CD4-positive, CD25-positive, alpha-beta regulatory T cell (primary cell): ENCODE data around the gene TOM1L2. TPM values are rescaled to one million over a fixed set of nuclear protein-coding genes. Genes with fewer than 3 reads are reported as not detected.

Experiments
- ATAC-seq, 2 donors: fragments of 150-1000 bp; cut with Tn5 transposase; one replicate each; pipeline ENCODE4 v1.10.0; 2021; ENCODE audit warnings: low read depth in 2 of 2, moderate number of reproducible peaks in 2 of 2, moderate library complexity in 1 of 2
- DNase-seq, 3 donors: peaks; one replicate each; pipeline versions ENCODE4 v3.0.0 to v3.0.0-alpha.2; 2012 to 2022; ENCODE audit warnings: mixed read lengths in 1 of 3
- H3K27ac ChIP-seq: one replicate; pipeline ENCODE4 v1.7.0; 2013; ENCODE audit warnings: mild to moderate bottlenecking, low read length; ENCODE audit not compliant: insufficient read depth, poor library complexity, severe bottlenecking
- H3K27me3 ChIP-seq: one replicate; pipeline ENCODE4 v1.7.0; 2013; ENCODE audit warnings: low read length; ENCODE audit not compliant: control insufficient read depth, insufficient read depth
- H3K36me3 ChIP-seq: one replicate; pipeline ENCODE4 v1.7.0; 2013; ENCODE audit warnings: mild to moderate bottlenecking, low read length, moderate library complexity; ENCODE audit not compliant: control insufficient read depth, insufficient read depth
- H3K4me1 ChIP-seq: 2 replicates; pipeline ENCODE4 v1.7.0; 2013; ENCODE audit warnings: mild to moderate bottlenecking, low read length; ENCODE audit not compliant: insufficient read depth, control insufficient read depth, poor library complexity, severe bottlenecking
- H3K4me3 ChIP-seq: one replicate; pipeline ENCODE4 v1.7.0; 2013; ENCODE audit warnings: low read depth, mild to moderate bottlenecking, low read length, moderate library complexity
- H3K9me3 ChIP-seq, 2 experiments: 1 replicate in 1 of 2; 2 replicates in 1 of 2; pipeline ENCODE4 v1.7.0; 2013; ENCODE audit warnings: low read length in 2 of 2, mild to moderate bottlenecking in 1 of 2, moderate library complexity in 1 of 2; ENCODE audit not compliant: control insufficient read depth in 2 of 2
- H3K27ac Mint-ChIP-seq, 3 donors: one replicate each; pipeline ENCODE4 v1.8.0; 2020 to 2022; ENCODE audit warnings: mild to moderate bottlenecking in 3 of 3, mixed read lengths in 3 of 3, moderate library complexity in 2 of 3
- H3K27me3 Mint-ChIP-seq: one replicate; pipeline ENCODE4 v1.8.0; 2022; ENCODE audit warnings: mild to moderate bottlenecking, mixed read lengths
- H3K36me3 Mint-ChIP-seq: one replicate; pipeline ENCODE4 v1.8.0; 2020; ENCODE audit warnings: mixed read lengths
- H3K4me1 Mint-ChIP-seq, 4 donors: one replicate each; pipeline ENCODE4 v1.8.0; 2020 to 2022; ENCODE audit warnings: mixed read lengths in 4 of 4, mild to moderate bottlenecking in 1 of 4
- H3K4me3 Mint-ChIP-seq, 4 donors: one replicate each; pipeline ENCODE4 v1.8.0; 2020 to 2022; ENCODE audit warnings: mild to moderate bottlenecking in 4 of 4, mixed read lengths in 4 of 4, moderate library complexity in 3 of 4
- H3K9me3 Mint-ChIP-seq, 7 donors: one replicate each; pipeline ENCODE4 v1.8.0; 2020 to 2022; ENCODE audit warnings: mixed read lengths in 7 of 7, mild to moderate bottlenecking in 3 of 7, moderate library complexity in 2 of 7
- polyA plus RNA-seq, 4 donors: library from polyadenylated mRNA; unstranded; fragments of 300-500 nt; fragmentation: Illumina TruSeq; gene quantifications; one replicate each; pipeline ENCODE4 v1.2.3, GENCODE V29; 2021
- total RNA-seq: library from RNA; stranded (reverse); gene quantifications from one replicate; pipeline ENCODE4 v1.2.3, GENCODE V29; 2022

The TOM1L2 gene
- total and polyA plus RNA-seq, 5 donors from 2014 or later, result 4.0 to 50.8 (median 6.7) TPM

- Mint-ChIP-seq H3K4me3 (no peak overlapping the region), H3K9me3 (no peaks in the 10 kb centered on the region), H3K27me3 (no peaks in the 10 kb centered on the region), H3K27ac (no peak overlapping the region), H3K36me3 (peaks cover 42% of the 10 kb centered on the region), H3K4me1 (peaks cover 0 to 5% (median 0%) of the 10 kb centered on the region in 4 donors)
- no peaks in the 10 kb centered on the region for H3K9me3 ChIP-seq
- ATAC-seq (no peak), DNase-seq (no peak)
- no peaks in the 10 kb centered on the region for H3K27me3 ChIP-seq
- no peak overlapping the region for H3K4me3 ChIP-seq
- H3K36me3 ChIP-seq, result peaks cover 55% of the 10 kb centered on the region
- no peak overlapping the region for H3K27ac ChIP-seq
- H3K4me1 ChIP-seq, result no peaks in the 10 kb centered on the region
Observed at GRCh38 chr17:17897442-17897841, 74.8 kb downstream of the TOM1L2 start.

DNA sequence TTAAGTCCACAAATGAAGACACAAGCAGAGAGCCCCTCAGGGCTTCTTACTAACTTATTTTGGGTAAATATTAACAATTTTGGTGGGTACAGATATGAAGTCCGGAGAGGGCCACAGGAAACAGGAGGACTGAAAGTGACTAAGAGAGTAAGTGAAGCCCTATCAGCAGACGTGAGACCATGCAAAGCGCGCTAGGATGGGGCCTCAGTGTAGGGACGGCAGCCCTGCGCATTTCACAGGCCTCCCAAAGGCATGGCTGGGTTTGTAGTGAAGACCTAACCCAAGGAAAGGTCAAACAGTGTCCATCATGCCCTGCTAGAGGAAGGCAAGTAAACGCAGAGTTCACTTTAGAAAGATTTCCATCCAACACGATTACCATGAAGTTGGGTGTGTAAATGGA is 75.5 kb downstream of the TOM1L2 start:
- H3K4me3 Mint-ChIP-seq, result no peak overlapping the region
- Histone ChIP-seq H3K4me3 (no peak overlapping the region), H3K9me3 (no peaks in the 10 kb centered on the region), H3K36me3 (peaks cover 58% of the 10 kb centered on the region), H3K27ac (no peak overlapping the region), H3K27me3 (no peaks in the 10 kb centered on the region), H3K4me1 (no peaks in the 10 kb centered on the region)
- DNase-seq, result no peak
- peaks cover 0 to 5% (median 0%) of the 10 kb centered on the region in 4 donors for H3K4me1 Mint-ChIP-seq
- peaks cover 46% of the 10 kb centered on the region for H3K36me3 Mint-ChIP-seq
- H3K27ac Mint-ChIP-seq, result peak overlapping the region in 1 of 3 donors; percentile 9
- no peaks in the 10 kb centered on the region for H3K27me3 Mint-ChIP-seq
- no peaks in the 10 kb centered on the region for H3K9me3 Mint-ChIP-seq
- ATAC-seq, result no peak

DNA sequence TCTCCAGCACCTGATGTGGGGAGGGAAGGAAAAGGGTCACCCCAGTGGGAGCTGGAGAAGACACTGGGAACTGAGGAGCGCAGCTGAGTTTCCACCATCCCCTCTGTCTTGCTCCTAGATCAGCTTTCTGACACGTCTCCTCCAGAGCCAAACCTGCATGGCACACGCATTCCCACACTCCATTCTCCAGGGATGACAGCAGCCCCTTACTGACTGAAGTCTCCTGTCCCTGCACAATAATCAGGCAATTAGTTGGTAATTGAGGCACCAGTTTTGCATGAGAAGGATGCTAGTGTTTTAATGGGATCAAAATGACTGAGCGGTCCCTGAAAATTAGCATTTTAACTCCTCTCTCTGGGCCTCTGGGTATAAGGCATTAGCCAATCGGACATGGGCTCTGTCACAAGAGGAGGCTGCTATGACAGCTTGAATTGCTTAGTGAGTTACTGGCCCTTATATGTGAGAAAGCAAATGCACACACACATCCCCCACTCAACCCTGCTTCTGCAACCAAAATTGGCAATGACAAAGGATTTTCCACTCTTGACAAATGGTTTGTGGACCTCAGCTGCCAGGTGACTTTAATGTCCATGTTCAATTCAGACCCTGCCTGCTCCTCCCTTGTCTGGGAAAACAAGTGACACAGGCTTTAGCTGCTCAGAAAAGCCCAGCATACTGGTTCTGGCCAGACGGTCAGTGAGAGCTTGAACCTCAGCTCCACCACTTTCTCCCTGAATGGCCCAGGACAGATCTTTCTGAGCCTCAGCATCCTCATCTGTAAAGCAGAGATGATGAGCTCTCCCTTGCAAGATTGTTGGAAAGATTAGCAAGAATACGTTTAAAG is 78.2 kb downstream of the TOM1L2 start:
- H3K36me3 Mint-ChIP-seq, result peaks cover 51% of the 10 kb centered on the region
- DNase-seq (no peak), ATAC-seq (no peak)
- H3K4me1 Mint-ChIP-seq, result peaks cover 0 to 7% (median 2%) of the 10 kb centered on the region in 4 donors
- H3K36me3 ChIP-seq, result peaks cover 66% of the 10 kb centered on the region
- no peaks in the 10 kb centered on the region for H3K9me3 ChIP-seq
- no peaks in the 10 kb centered on the region for H3K4me1 ChIP-seq
- no peak overlapping the region for H3K4me3 ChIP-seq
- no peak overlapping the region for H3K27ac ChIP-seq
- H3K27me3 ChIP-seq, result no peaks in the 10 kb centered on the region
- H3K9me3 Mint-ChIP-seq, result no peaks in the 10 kb centered on the region
- no peaks in the 10 kb centered on the region for H3K27me3 Mint-ChIP-seq
- H3K4me3 Mint-ChIP-seq, result no peak overlapping the region
- H3K27ac Mint-ChIP-seq, result no peak overlapping the region

DNA sequence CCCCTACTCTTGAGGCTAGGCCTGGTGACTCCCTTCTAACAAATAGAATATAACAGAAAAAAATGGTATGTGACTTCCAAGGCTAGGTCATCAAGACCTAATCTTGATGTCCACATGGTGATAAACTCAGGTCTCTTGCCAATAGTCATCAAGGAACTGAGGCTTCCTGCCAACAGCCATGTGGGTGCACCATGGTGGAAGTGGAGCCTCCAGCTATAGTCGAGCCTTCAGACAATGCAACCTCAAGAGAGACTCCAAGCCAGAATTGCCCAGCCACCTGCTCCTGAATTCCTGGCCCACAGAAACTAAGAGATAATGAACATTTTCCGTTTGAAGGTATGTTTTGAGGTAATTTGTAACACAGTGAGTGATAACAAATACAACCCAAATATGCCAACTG is 79.5 kb downstream of the TOM1L2 start:
- peaks cover 57% of the 10 kb centered on the region for H3K36me3 ChIP-seq
- H3K9me3 ChIP-seq, result no peaks in the 10 kb centered on the region
- Mint-ChIP-seq H3K27ac (peak overlapping the region in 1 of 3 donors; percentile 71), H3K9me3 (no peaks in the 10 kb centered on the region), H3K4me1 (peaks cover 0 to 7% (median 2%) of the 10 kb centered on the region in 4 donors), H3K27me3 (no peaks in the 10 kb centered on the region), H3K4me3 (no peak overlapping the region), H3K36me3 (peaks cover 43% of the 10 kb centered on the region)
- H3K27ac ChIP-seq, result no peak overlapping the region
- no peak overlapping the region for H3K4me3 ChIP-seq
- H3K4me1 ChIP-seq, result no peaks in the 10 kb centered on the region
- H3K27me3 ChIP-seq, result no peaks in the 10 kb centered on the region
- ATAC-seq, result no peak
- no peak for DNase-seq

- no peak overlapping the region for H3K4me3 ChIP-seq
- H3K27me3 Mint-ChIP-seq, result no peaks in the 10 kb centered on the region
- no peak for DNase-seq
- no peaks in the 10 kb centered on the region for H3K9me3 ChIP-seq
- no peaks in the 10 kb centered on the region for H3K4me1 ChIP-seq
- no peaks in the 10 kb centered on the region for H3K9me3 Mint-ChIP-seq
- no peak overlapping the region for H3K27ac ChIP-seq
- H3K36me3 Mint-ChIP-seq, result peaks cover 42% of the 10 kb centered on the region
- peaks cover 0 to 7% (median 2%) of the 10 kb centered on the region in 4 donors for H3K4me1 Mint-ChIP-seq
- H3K4me3 Mint-ChIP-seq, result peak overlapping the region in 1 of 4 donors; percentile 39
- peaks cover 54% of the 10 kb centered on the region for H3K36me3 ChIP-seq
- no peak for ATAC-seq
- H3K27ac Mint-ChIP-seq, result peak overlapping the region in 2 of 3 donors; percentile 53 to 71
- no peaks in the 10 kb centered on the region for H3K27me3 ChIP-seq
Observed at GRCh38 chr17:17892009-17892408, 80.2 kb downstream of the TOM1L2 start.

- H3K27ac ChIP-seq, result no peak overlapping the region
- Mint-ChIP-seq H3K27ac (peak overlapping the region; percentile 32 to 71 (median 53)), H3K36me3 (peaks cover 39% of the 10 kb centered on the region), H3K9me3 (peaks cover 0 to 2% (median 0%) of the 10 kb centered on the region in 7 donors), H3K4me3 (no peak overlapping the region), H3K27me3 (no peaks in the 10 kb centered on the region), H3K4me1 (peaks cover 0 to 6% (median 2%) of the 10 kb centered on the region in 4 donors)
- peak; percentile 16 to 73 (median 62) for DNase-seq
- H3K4me3 ChIP-seq, result no peak overlapping the region
- H3K36me3 ChIP-seq, result peaks cover 45% of the 10 kb centered on the region
- H3K9me3 ChIP-seq, result no peaks in the 10 kb centered on the region
- no peaks in the 10 kb centered on the region for H3K4me1 ChIP-seq
- no peaks in the 10 kb centered on the region for H3K27me3 ChIP-seq
- ATAC-seq, result peak; percentile 66 to 83
Observed at GRCh38 chr17:17890773-17891759, 81.1 kb downstream of the TOM1L2 start.

DNA sequence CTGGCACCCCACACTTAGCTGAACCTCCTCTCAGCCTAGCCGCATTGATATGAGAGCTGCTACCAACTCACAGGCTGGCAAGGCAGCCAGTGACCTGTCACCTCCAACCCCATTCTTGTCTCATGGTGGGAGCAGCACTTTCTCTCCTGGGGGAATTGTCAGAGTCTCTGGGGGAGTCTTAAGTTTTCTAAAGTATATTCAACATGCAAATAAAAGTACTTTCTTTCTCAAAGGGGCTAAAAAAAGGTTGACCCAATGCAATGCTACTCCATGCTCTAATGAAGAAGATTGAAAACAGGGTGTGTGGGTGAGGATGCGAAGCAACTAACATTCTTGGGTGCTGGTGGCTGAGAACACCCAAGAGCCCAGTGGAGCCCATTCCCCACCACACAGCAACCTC is 82.3 kb downstream of the TOM1L2 start:
- H3K36me3 Mint-ChIP-seq, result peaks cover 36% of the 10 kb centered on the region
- no peaks in the 10 kb centered on the region for H3K9me3 ChIP-seq
- no peak overlapping the region for H3K27ac Mint-ChIP-seq
- H3K9me3 Mint-ChIP-seq, result peaks cover 0 to 2% (median 0%) of the 10 kb centered on the region in 7 donors
- peaks cover 35% of the 10 kb centered on the region for H3K36me3 ChIP-seq
- no peak overlapping the region for H3K27ac ChIP-seq
- H3K4me3 Mint-ChIP-seq, result no peak overlapping the region
- no peaks in the 10 kb centered on the region for H3K4me1 ChIP-seq
- peaks cover 0 to 5% (median 2%) of the 10 kb centered on the region in 4 donors for H3K4me1 Mint-ChIP-seq
- no peaks in the 10 kb centered on the region for H3K27me3 Mint-ChIP-seq
- H3K27me3 ChIP-seq, result no peaks in the 10 kb centered on the region
- ATAC-seq (no peak), DNase-seq (no peak)
- no peak overlapping the region for H3K4me3 ChIP-seq
